Measurements from ENCODE around the gene GNG8. TPM values are rescaled to one million over a fixed set of nuclear protein-coding genes. Genes with fewer than 3 reads are reported as not detected.
A peak's percentile ranks its signal among the peaks of the same experiment; 100 is the strongest.

GNG8 gene
- total RNA-seq, 2 experiments from 2014 or later: not detected

GRCh38 chr19:46617601-46618000, 18.4 kb downstream of the GNG8 start:
- POLR2A ChIA-PET: interaction anchor here (1.2 to 4.3 kb wide), 4 partner anchors 15 to 44 kb away, joined by 3 to 32 read pairs (median 8); partner anchors contain the start of genes CALM3 and DACT3
- DNase-seq: peak in 4 of 14 experiments; percentile 25 to 54 (median 42)

GRCh38 chr19:46616631-46617322, 19.2 kb downstream of the GNG8 start:
- peaks cover 4% of the 10 kb centered on the region for H3K36me3 Mint-ChIP-seq (ENCODE audit: low read depth)
- no peaks in the 10 kb centered on the region for H3K36me3 ChIP-seq (ENCODE audit: insufficient read depth, low read length)
- no peak for ATAC-seq (ENCODE audit: poor library complexity)
- intact Hi-C loops (cut with DNase I, micrococcal nuclease): loop anchor here in 1 of 2 experiments (1.0 to 10.0 kb wide), 2 partner anchors 43 to 1748 kb away; partner anchors contain the start of genes SYNGR4 and TMEM143
- H3K27me3 Mint-ChIP-seq: no peaks in the 10 kb centered on the region
- no peaks in the 10 kb centered on the region for H3K27me3 ChIP-seq (ENCODE audit: control insufficient read depth in 1 of 2, insufficient read depth in 2 of 2, low read length in 2 of 2)
- peaks cover 67% of the 10 kb centered on the region for H3K4me1 Mint-ChIP-seq (ENCODE audit: low read depth)
- H3K27ac ChIP-seq (ENCODE audit: low read depth in 1 of 2, low read length in 2 of 2): peak overlapping the region; percentile 31 to 61
- no peaks in the 10 kb centered on the region for H3K9me3 ChIP-seq (ENCODE audit: control insufficient read depth in 1 of 2, insufficient read depth in 1 of 2, low read length in 2 of 2)
- CTCF ChIA-PET: interaction anchor here (0.6 to 1.5 kb wide), 3 partner anchors 42 to 45 kb away, joined by 3 to 13 read pairs (median 5); partner anchors contain the start of gene DACT3
- DNase-seq: peak in 4 of 14 experiments; percentile 29 to 68 (median 61)
- H3K4me3 ChIP-seq (ENCODE audit: low read length): peak overlapping the region; percentile 19
- peak; percentile 6 for TF ChIP-seq CTCF (IDR thresholded peaks at IDR 0.05)
- H3K4me3 Mint-ChIP-seq: peak overlapping the region; percentile 76
- H3K27ac Mint-ChIP-seq: peak overlapping the region; percentile 93
- POLR2A ChIA-PET: interaction anchor here (0.7 to 4.3 kb wide), 5 partner anchors 12 to 45 kb away, joined by 3 to 32 read pairs (median 4); partner anchors contain the start of genes CALM3 and DACT3
- peaks cover 89% of the 10 kb centered on the region for H3K4me1 ChIP-seq (ENCODE audit: insufficient read depth, low read length)
- H3K9me3 Mint-ChIP-seq: no peaks in the 10 kb centered on the region

More at GRCh38 chr19:46617601-46618000, 18.4 kb downstream of the GNG8 start:
- Mint-ChIP-seq H3K4me1 (ENCODE audit: low read depth) (peaks cover 67% of the 10 kb centered on the region), H3K27ac (peak overlapping the region; percentile 93), H3K27me3 (no peaks in the 10 kb centered on the region), H3K9me3 (no peaks in the 10 kb centered on the region), H3K36me3 (ENCODE audit: low read depth) (no peaks in the 10 kb centered on the region), H3K4me3 (peak overlapping the region; percentile 25)
- Histone ChIP-seq H3K27me3 (ENCODE audit: control insufficient read depth in 1 of 2, insufficient read depth in 2 of 2, low read length in 2 of 2) (no peaks in the 10 kb centered on the region), H3K4me1 (ENCODE audit: insufficient read depth, low read length) (peaks cover 89% of the 10 kb centered on the region), H3K27ac (ENCODE audit: low read depth in 1 of 2, low read length in 2 of 2) (peak overlapping the region in 1 of 2 donors; percentile 61), H3K9me3 (ENCODE audit: control insufficient read depth in 1 of 2, insufficient read depth in 1 of 2, low read length in 2 of 2) (no peaks in the 10 kb centered on the region), H3K36me3 (ENCODE audit: insufficient read depth, low read length) (no peaks in the 10 kb centered on the region), H3K4me3 (ENCODE audit: low read length) (no peak overlapping the region)
- TF ChIP-seq CTCF (IDR thresholded peaks at IDR 0.05): no peak
- CTCF ChIA-PET: interaction anchor here (0.6 to 1.5 kb wide), 3 partner anchors 41 to 44 kb away, joined by 3 to 13 read pairs (median 5); partner anchors contain the start of gene DACT3
- intact Hi-C loops (cut with DNase I, micrococcal nuclease): loop anchor here in 1 of 2 experiments (1.0 to 10.0 kb wide), 2 partner anchors 42 to 1747 kb away; partner anchors contain the start of genes SYNGR4 and TMEM143
- ATAC-seq (ENCODE audit: poor library complexity): peak; percentile 33

- ATAC-seq (ENCODE audit: poor library complexity) (no peak), DNase-seq (peak in 2 of 14 experiments; percentile 1)
- peaks cover 9% of the 10 kb centered on the region for H3K36me3 Mint-ChIP-seq (ENCODE audit: low read depth)
- no peaks in the 10 kb centered on the region for H3K36me3 ChIP-seq (ENCODE audit: insufficient read depth, low read length)
- H3K4me3 ChIP-seq (ENCODE audit: low read length): no peak overlapping the region
- H3K4me1 Mint-ChIP-seq (ENCODE audit: low read depth): peaks cover 71% of the 10 kb centered on the region
- POLR2A ChIA-PET: interaction anchor here (0.7 to 4.3 kb wide), 2 partner anchors 13 to 46 kb away, joined by 3 to 32 read pairs; partner anchors contain the start of gene DACT3
- H3K27me3 ChIP-seq (ENCODE audit: control insufficient read depth in 1 of 2, insufficient read depth in 2 of 2, low read length in 2 of 2): no peaks in the 10 kb centered on the region
- TF ChIP-seq CTCF (IDR thresholded peaks at IDR 0.05): no peak
- peak overlapping the region; percentile 93 for H3K27ac Mint-ChIP-seq
- peak overlapping the region; percentile 7 for H3K4me3 Mint-ChIP-seq
- H3K4me1 ChIP-seq (ENCODE audit: insufficient read depth, low read length): peaks cover 89% of the 10 kb centered on the region
- no peaks in the 10 kb centered on the region for H3K27me3 Mint-ChIP-seq
- no peaks in the 10 kb centered on the region for H3K9me3 ChIP-seq (ENCODE audit: control insufficient read depth in 1 of 2, insufficient read depth in 1 of 2, low read length in 2 of 2)
- H3K27ac ChIP-seq (ENCODE audit: low read depth in 1 of 2, low read length in 2 of 2): no peak overlapping the region
- CTCF ChIA-PET: interaction anchor here (1.5 kb wide), 1 partner anchor 46 kb away, joined by 13 read pairs; no protein-coding TSS in a partner anchor
- intact Hi-C loops (cut with DNase I, micrococcal nuclease): loop anchor here (2.0 to 10.0 kb wide), 2 partner anchors 15 to 1749 kb away; partner anchors contain the start of genes CALM3 (in 1 of the 2), SYNGR4 (in 1 of the 2) and TMEM143 (in 1 of the 2)
- no peaks in the 10 kb centered on the region for H3K9me3 Mint-ChIP-seq
Observed at GRCh38 chr19:46615966-46616365, 20.0 kb downstream of the GNG8 start.
